GM10847 (cell line): ENCODE results near the gene KRT86.

ENCODE experiments used
- POLR2A ChIP-seq: IDR thresholded peaks from 2 replicates; pipeline ENCODE4 v1.6.1; 2011; ENCODE audit not compliant: insufficient read length; ENCODE audit errors: extremely low read depth

The KRT86 gene

DNA sequence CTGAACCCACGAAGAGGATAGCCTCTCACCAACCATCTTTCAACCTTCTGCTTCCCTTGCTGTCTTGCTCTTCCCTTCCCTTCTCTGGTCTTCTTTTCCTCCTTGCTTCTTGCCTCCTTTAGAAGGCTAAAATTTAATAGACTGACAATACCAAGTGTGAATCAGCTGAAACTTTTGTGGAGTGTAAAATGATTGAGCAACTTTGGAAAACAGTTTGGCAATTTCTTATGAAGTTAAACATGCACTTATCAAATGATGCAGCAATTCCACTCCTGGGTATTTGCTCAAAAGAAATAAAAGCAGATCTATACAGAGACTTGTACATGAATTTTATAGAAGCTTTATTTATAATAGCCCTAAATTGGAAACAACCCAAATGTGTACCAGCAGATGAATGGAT is 3.3 kb upstream of the KRT86 start:
- TF ChIP-seq POLR2A, result no peak

DNA sequence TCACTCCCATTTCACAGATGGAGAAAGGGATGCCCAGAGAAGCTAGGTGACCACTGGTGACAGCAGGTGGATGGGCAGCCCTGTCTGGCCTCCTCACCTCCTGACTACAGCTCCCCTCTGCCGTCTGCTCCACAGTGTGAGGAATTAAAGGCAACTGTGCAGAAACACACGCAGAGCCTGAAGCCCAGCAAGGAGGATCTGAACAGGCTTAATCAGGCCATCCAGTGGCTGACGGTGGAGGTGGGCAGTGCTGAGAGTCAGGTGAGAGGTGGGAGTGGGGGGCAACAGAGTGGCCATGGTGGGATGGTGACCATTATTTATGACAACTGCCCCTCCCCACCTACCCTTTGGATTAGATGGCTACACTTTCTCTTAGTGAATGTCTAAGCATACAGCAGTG is 1.2 kb downstream of the KRT86 start:
- TF ChIP-seq POLR2A, result no peak

DNA sequence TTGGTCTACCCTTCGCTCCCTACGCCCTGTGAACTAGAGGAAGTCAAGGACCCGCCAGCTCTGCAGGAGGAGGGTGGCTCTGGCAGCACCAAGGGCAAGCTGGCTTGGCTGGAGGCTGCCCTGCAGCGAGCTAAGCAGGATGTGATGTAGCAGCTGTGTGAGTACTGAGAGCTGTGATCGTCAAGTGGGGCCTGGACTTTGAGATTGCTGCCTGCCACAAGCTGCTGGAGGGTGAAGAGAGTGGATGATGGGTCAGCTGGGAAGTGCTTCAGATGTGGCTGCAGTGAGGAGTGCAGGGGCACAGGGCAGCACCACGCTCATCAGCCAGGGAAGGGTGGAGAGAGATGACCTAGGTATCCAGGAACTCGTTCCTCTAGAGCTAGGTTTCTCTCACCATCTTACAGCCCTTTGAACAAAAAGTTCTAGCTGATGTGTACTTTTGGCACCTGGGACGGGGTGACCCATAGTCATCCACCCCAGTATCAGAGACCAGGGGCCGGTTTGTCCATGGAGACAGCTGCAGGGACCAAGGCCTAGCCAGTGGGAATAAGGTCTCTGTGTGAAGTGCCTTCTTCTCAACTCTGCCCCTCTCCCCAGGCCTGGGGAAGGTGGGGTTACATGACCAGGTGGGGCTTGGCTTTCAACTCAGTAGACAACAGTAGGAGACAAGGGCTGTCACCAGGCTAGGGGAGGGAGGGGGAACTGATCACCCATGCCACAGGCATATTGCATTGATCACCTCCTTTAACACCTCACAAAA is 3.2 kb downstream of the KRT86 start:
- no peak for TF ChIP-seq POLR2A

DNA sequence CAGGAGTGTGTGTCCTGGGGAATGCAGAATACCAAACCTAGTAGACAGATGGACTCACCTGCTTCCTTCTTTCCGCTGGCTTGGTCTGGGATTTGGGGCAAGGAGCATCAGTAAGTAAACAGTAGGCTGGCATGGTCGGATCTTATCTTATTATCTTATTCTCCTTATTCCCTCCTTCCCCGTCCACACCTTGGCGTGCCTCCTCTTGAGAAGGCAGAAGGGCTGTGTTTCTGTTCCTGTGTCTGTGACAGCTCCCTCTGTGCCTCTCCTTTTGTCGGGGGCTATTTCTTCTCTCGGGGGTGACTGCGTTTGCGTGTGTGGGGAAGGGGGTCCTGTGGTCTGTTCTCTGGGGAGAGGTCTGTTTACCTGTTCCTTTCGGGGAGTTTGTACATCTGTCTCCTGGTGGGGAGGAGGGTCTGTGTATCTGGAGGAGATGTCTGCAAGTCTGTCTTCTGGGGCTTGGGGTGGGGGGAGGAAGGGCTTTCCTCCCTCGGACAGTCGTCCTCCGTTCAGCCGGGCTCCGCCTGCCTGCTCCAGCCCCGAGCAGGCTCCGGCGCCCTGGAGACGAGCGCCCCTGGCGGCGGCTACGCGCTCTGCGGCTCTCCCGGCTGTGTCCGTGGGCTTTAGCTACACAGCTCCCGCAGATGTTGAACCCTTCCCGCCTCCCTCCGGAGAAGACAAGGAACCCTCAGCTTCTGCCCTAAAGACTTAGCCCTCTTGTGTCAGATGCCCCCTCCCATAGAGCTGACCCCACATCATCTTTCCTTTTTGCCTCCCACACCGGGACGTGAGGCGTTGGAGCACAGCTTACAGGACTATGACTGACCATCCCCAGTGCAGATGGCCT is 4.4 kb downstream of the KRT86 start:
- no peak for TF ChIP-seq POLR2A

DNA sequence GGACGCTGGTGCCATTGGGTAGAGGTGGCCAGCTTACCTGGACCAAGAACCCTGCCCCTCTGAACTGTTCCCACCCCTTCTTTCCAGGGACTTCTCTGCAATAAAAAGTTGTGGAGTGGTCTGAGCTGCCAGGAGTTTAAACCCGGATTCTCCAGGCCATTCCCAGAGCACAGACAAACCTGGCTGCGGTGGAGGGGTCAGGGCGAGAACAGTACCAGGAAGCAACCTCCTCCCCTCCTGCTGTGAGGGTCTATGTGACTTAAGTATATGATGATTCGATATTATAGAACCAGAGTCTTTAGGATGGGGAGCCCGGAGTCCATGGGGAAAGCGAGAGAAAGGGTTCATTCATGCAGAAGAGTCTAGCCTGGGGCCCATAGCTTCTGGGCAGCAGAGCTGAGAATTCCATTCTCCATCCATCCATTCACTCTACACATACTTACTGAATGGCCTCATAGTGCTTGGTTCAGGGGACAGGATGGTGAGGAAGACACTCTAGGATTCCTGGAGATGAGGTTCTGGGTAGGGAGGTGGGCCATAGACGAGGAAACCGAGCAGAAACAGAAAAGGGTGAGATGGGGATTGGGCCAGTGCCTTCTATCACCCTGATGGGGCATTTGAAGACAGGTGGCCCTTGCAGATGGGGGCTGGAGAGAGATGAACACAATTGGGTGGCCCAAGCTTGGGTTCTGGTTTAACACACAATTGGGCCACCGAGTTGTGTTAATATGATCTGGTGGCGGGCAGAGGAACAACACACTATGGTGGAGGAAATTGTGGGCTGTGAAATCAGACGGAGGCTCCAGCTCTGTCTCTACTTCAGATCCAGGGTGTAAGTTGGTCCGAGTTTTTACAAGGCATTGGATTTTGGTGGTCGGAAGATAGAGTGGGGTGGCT is 5.2 kb downstream of the KRT86 start:
- no peak for TF ChIP-seq POLR2A

DNA sequence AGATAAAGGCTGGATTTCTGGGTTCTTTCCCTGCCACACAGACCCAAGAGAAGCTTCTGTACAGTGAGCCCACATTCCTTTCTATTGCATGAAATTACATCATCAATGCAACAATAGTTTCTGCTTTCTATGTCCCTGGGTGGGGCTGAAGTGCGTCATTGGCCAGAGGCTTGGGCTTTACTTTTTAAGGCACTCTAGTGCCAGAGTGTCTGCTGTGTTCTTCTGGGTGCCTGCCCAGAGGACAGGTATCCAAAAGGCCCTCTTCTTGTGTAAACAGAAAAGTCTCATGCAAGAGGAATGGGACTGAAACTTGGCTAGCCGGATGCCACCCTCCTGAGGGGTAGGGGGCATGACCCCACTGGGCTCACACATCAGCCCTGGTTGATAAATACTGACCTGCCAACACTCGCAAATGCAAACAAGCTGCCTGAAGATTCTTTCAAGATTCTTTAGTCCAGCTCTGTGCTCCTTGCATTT is 5.9 kb downstream of the KRT86 start:
- TF ChIP-seq POLR2A, result no peak

DNA sequence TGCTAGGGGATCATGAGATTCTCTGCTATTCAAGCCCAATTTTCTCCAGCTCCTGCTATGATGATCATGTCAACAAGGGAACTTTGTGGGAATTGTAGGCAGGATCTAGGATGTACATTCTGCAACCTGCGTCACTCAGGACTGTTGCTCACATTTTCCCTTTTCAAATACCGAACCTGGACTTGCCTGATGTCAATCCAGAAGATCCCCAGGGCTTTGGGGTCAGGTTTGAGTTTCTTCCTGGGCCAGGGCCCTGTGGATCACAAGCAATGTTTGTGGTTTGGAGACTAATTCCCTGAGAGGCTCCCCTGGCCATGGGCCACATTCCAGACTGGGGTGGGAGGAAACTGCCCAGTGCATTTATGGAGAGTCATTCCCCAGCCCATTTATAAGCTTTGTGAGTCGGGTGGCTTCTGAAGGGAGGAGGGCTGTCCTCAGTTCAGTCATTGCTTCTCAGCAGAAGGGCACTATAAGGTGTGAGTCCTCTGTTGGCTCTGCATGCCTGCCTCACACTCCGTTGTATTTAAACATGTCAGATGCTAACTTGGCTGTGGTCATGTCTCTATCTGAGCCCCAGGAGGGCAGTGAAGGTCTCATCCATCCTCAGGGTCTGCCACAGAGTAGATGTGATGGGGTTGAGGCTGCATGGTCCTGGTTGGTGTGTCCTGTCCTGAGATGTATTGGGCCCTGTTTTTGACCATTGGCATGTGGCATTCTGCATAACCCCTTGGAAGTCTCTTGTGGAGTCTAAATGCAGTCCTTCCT is 6.5 kb downstream of the KRT86 start:
- no peak for TF ChIP-seq POLR2A

DNA sequence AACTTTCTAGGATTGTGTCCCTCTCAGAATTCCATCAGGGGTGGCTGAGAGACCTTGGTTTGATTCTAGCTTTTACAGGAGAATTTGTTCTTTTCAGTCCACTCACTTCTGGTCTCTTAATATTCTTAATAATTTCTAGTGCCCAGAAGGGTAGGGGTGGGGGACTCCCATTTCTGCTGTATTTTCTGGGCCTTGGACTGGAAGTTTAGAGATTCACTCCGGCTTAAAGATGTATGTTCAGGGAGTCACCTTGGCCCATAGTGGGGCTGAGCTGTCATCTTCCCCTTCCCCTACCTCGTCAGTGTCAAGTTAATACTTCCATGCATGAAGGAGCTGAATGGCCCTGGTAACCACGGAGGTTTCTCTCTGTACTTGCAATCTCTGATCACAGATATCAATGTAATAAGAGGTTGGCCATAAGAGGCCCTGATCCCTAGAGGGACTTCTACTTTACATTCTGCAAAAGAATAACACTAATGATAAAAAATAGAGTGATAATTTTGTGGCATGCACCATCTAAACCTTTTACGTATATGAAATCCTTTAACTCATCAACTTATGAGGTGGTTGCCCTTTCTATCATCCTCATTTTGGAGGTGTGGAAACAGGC is 10.2 kb downstream of the KRT86 start:
- TF ChIP-seq POLR2A, result no peak

DNA sequence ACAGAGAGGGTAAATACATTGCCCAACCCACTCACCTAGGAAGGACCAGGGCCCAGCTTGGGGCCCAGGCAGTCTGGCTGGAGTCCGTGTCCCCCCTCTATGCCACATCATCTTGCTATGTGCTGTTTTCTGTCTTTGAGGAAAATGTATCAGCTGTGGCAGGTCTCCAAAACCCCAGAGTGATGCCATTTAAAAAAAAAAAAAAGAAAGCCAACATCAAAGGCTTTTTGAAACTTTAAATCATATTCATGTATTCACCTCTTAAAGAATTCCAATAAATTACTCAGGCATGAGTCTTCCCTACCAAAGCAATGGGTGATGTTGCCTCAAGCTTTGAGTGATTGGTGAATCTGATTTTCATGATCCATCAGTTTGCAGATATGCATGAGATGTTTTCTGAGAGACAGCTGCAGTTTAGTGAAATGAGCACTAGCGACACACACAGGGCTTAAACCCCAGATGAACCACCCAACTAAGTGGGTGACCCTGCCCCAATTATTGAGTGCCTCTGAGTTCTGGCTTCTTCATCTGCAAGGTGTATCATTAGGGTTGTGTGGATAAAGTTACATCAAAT is 10.8 kb downstream of the KRT86 start:
- no peak for TF ChIP-seq POLR2A

DNA sequence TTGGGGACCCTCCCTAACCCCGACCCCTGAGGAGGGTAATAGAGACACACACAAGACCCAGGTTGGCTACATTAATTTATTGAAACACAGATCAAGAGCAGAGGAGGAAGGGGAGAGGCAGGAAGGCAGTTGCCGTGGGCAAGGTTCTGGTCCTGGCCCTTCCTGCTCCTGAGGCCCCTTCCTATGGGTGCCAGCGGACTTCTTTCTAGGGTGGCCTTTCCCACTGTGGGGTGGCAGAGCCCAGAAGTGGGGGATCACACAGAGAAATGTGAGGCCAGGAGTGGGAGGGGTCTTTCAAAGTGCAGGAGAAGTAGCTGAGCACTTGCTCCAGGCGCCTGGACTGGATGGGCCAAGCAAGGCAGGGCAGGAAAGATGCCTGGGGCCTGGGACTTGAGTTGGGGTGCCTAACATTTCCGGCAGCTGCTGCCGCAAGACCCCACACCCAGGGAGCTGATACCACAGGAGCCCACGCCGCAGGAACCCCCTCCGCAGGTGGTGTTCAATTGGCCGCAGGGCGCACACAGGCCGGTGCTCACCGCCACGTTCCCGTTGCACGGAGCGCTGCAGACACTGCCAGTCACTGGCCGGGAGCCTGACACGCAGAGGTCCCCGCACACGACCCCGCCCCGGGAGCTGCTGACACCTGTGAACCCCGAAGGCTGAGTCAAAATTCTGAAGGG is 11.5 kb downstream of the KRT86 start:
- no peak for TF ChIP-seq POLR2A

DNA sequence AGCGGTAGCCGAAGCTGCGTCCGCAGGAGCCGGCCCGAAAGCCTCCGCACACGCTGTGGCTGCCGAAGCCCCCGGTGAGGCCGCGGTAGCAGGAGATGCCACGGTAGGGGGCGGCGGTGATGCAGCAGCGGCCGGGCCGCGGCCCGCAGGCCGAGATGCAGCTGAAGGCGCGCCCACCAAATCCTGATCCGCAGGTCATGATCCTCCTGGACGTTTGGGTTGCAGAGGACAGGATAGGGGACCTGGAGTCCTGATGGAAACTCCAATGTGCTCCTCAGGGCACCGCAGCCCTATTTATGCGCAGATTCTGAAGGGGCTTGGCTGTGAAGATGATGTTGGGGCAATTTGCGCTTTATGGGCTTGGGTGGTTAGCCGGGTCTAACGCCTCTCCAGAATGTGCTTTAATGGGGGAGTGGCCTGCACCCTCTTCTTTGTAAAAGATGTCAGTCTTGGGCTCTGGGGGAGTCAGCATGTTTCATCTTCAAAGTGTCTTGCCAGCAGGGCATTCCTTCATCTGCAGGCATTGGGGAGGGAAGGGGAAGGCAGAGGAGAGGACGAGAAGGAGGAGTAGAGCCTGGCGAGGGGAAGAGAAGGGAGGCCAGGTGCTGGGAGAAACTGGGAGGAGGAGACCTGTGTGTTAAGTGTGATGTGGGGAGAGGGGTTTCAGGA is 17.0 kb downstream of the KRT86 start, which contains the start of gene KRT81:
KRT81 (minus strand) TSS at position 268 of the 669 bp plus-strand sequence; CDS start at position 199, 69 bp downstream.
- TF ChIP-seq POLR2A, result no peak

DNA sequence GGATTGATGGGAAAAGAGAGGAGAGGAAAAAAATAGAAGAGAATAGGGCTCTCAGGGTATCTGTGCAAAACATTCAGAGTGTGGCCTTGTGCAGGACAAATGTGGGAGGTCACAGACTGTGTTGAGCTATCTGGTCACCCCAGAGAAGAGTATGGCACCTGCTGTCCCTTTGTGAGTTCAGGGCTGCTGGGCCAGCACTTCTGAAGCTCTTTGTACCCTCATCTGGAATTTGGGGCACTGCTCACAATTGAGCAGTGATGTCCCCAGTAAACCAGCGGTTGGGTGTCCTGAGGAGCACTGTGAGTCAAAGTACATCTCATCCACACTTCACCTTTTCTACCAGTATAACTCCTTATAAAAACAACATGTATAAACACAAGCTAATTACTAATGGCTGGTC is 19.5 kb downstream of the KRT86 start:
- TF ChIP-seq POLR2A, result no peak

DNA sequence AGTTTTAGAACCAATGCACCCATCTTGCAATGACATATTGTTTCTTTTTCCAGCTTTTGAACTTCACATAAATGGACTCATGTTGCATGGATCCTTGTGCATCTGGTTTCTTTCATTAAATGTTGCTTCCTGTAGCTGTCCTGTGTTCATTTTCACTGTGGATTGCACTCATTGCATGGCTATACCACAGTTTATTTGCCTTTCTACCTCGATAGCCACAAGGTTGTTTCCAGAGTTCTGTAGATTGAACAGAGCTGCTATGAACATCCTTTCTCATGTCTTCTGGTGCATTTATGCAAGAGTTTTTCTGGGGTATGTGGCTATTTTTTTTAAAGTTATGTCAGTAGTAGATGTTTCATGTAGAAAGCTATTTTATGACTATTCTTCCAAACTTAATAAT is 20.4 kb downstream of the KRT86 start:
- no peak for TF ChIP-seq POLR2A
